ENCODE measurements around the gene EDIL3. TPM values are rescaled to one million over a fixed set of nuclear protein-coding genes. Genes with fewer than 3 reads are reported as not detected.

EDIL3 gene
- total and polyA plus RNA-seq, 9 of the 15 experiments (the other 6 are each of a cell fraction or from before 2014, with no cell fraction given): 0.09 TPM; not detected in 8

DNA sequence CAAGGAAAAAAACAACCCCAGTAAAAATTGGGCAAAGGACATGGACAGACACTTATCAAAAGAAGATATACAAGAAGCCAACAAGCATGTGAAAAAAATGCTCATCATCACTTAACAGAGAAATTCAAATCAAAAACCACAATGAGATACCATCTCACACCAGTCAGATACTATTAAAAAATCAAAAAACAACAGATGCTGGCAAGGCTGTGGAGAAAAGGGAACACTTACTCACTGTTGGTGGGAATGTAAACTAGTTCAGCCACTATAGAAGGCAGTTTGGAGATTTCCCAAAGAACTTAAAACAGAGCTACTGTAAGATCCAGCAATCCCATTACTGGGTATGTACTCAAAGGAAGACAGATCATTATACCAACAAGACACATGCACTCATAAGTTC, 157.4 kb downstream of the EDIL3 start:
- H3K36me3 ChIP-seq (ENCODE audit: control insufficient read depth, insufficient read depth, low read length): no peaks in the 10 kb centered on the region
- in situ Hi-C loops (cut with MboI) (no loop called here), intact Hi-C loops (cut with micrococcal nuclease) (no loop called here)
- ATAC-seq (no peak), DNase-seq (ENCODE audit: extremely low read depth in 1 of 4, low spot score in 3 of 4) (no peak), FAIRE-seq (no peak)
- H3K79me2 ChIP-seq (ENCODE audit: control insufficient read depth, insufficient read depth, low read length): no peaks in the 10 kb centered on the region
- ChIA-PET POLR2A (no interaction called here), CTCF (ENCODE audit: low intra/inter-chr PET ratio) (no interaction called here)
- no peak for TF ChIP-seq TBL1XR1 (IDR thresholded peaks at IDR 0.05; ENCODE audit: low read length in 2 of 2)
- TF ChIP-seq MAZ (CRISPR knock-in tag; conservative IDR thresholded peaks at IDR 0.05 in 1 of 2, IDR thresholded peaks at IDR 0.05 in 1 of 2): no peak
- no peak for TF ChIP-seq ZNF780A (CRISPR knock-in tag; IDR thresholded peaks at IDR 0.05)
- TF ChIP-seq BHLHE40 (IDR thresholded peaks at IDR 0.05; ENCODE audit: low read length): no peak
- no peak for TF ChIP-seq KDM1A (IDR thresholded peaks at IDR 0.05)
- TF ChIP-seq TFAM (CRISPR knock-in tag; conservative IDR thresholded peaks at IDR 0.05): no peak
- TF ChIP-seq HIVEP1 (CRISPR knock-in tag; IDR thresholded peaks at IDR 0.05): no peak
- TF ChIP-seq NFE2L1 (tag; IDR thresholded peaks at IDR 0.05; ENCODE audit: borderline replicate concordance, low read depth): no peak
- H4K20me1 ChIP-seq (replicated peaks; ENCODE audit: control insufficient read depth, insufficient read depth, low read length): no peaks in the 10 kb centered on the region
- H3K9ac ChIP-seq (ENCODE audit: insufficient read depth in 1 of 2, low read depth in 2 of 2, low read length in 2 of 2): no peak overlapping the region
- no peak overlapping the region for H3K4me2 ChIP-seq (ENCODE audit: insufficient read depth, low read length)
- H2AFZ ChIP-seq (ENCODE audit: low read depth, low read length): no peak overlapping the region
- no peaks in the 10 kb centered on the region for H3K4me1 ChIP-seq (replicated peaks in 1 of 2; ENCODE audit: control insufficient read depth in 2 of 2, insufficient read depth in 2 of 2, low read length in 2 of 2)
- no peaks in the 10 kb centered on the region for H3K9me3 ChIP-seq (replicated peaks; ENCODE audit: control insufficient read depth, insufficient read depth, low read depth, low read length)
- H3K4me3 ChIP-seq: no peak overlapping the region
- no peaks in the 10 kb centered on the region for H3K9me1 ChIP-seq (ENCODE audit: control insufficient read depth, insufficient read depth, low read length)
- no TSS peak for BruUV-seq (replicated peaks)
- no peak overlapping the region for H3K27ac ChIP-seq (ENCODE audit: extremely low read depth, low read depth, low read length)
- no peaks in the 10 kb centered on the region for H3K27me3 ChIP-seq (ENCODE audit: control insufficient read depth in 2 of 2, insufficient read depth in 2 of 2, low read length in 2 of 2)

DNA sequence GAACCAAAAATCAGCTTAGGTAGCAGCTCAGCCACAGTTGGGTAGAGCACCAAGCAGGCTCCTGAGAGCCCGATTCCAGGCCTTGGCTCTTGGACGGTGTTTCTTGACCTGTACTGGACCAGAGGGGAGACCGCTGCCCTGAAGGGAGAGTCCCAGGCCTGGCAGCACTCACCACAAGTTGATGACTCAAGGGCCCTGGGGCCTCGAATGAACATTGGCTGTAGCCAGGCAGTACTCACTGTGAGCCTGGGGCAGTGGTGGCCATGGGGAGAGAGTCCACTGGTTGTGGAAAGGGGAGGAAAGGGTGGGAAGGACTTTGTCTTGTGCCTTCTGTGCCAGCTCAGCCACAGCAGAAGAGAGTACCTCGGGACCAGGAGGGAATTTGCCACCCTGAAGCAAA, 166.1 kb downstream of the EDIL3 start:
- H3K27me3 ChIP-seq (ENCODE audit: control insufficient read depth in 2 of 2, insufficient read depth in 2 of 2, low read length in 2 of 2): no peaks in the 10 kb centered on the region
- 0% methylated on average over 5 of the region's 5 CpGs for WGBS (ENCODE audit: insufficient coverage, low coverage, missing lambda C conversion rate)
- H4K20me1 ChIP-seq (replicated peaks; ENCODE audit: control insufficient read depth, insufficient read depth, low read length): no peaks in the 10 kb centered on the region
- no peaks in the 10 kb centered on the region for H3K9me3 ChIP-seq (replicated peaks; ENCODE audit: control insufficient read depth, insufficient read depth, low read depth, low read length)
- H3K9ac ChIP-seq (ENCODE audit: insufficient read depth in 1 of 2, low read depth in 2 of 2, low read length in 2 of 2): no peak overlapping the region
- no peaks in the 10 kb centered on the region for H3K4me1 ChIP-seq (replicated peaks in 1 of 2; ENCODE audit: control insufficient read depth in 2 of 2, insufficient read depth in 2 of 2, low read length in 2 of 2)
- ChIA-PET CTCF (ENCODE audit: low intra/inter-chr PET ratio) (no interaction called here), POLR2A (no interaction called here)
- H3K36me3 ChIP-seq (ENCODE audit: control insufficient read depth, insufficient read depth, low read length): no peaks in the 10 kb centered on the region
- intact Hi-C loops (cut with micrococcal nuclease) (no loop called here), in situ Hi-C loops (cut with MboI) (no loop called here)
- no TSS peak for BruUV-seq (replicated peaks)
- no peaks in the 10 kb centered on the region for H3K9me1 ChIP-seq (ENCODE audit: control insufficient read depth, insufficient read depth, low read length)
- no peak for ATAC-seq
- no peak overlapping the region for H3K4me3 ChIP-seq
- FAIRE-seq: no peak
- H3K79me2 ChIP-seq (ENCODE audit: control insufficient read depth, insufficient read depth, low read length): no peaks in the 10 kb centered on the region
- DNase-seq (ENCODE audit: extremely low read depth in 1 of 4, low spot score in 3 of 4): no peak
- H2AFZ ChIP-seq (ENCODE audit: low read depth, low read length): no peak overlapping the region
- H3K4me2 ChIP-seq (ENCODE audit: insufficient read depth, low read length): no peak overlapping the region
- H3K27ac ChIP-seq (ENCODE audit: extremely low read depth, low read depth, low read length): no peak overlapping the region
- no peak for TF ChIP-seq XRCC3 (IDR thresholded peaks at IDR 0.05)
- no peak for TF ChIP-seq GABPB1 (CRISPR knock-in tag; IDR thresholded peaks at IDR 0.05)
- TF ChIP-seq FUS (optimal IDR thresholded peaks at IDR 0.05; ENCODE audit: low read depth, low read length): no peak
- no peak for TF ChIP-seq CXXC5 (CRISPR knock-in tag; IDR thresholded peaks at IDR 0.05)
- TF ChIP-seq, protein P1, sequence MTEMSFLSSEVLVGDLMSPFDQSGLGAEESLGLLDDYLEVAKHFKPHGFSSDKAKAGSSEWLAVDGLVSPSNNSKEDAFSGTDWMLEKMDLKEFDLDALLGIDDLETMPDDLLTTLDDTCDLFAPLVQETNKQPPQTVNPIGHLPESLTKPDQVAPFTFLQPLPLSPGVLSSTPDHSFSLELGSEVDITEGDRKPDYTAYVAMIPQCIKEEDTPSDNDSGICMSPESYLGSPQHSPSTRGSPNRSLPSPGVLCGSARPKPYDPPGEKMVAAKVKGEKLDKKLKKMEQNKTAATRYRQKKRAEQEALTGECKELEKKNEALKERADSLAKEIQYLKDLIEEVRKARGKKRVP (CRISPR knock-in tag; IDR thresholded peaks at IDR 0.05): no peak
- no peak for TF ChIP-seq ZNF263 (CRISPR knock-in tag; IDR thresholded peaks at IDR 0.05; ENCODE audit: borderline replicate concordance)
- TF ChIP-seq, protein P2, sequence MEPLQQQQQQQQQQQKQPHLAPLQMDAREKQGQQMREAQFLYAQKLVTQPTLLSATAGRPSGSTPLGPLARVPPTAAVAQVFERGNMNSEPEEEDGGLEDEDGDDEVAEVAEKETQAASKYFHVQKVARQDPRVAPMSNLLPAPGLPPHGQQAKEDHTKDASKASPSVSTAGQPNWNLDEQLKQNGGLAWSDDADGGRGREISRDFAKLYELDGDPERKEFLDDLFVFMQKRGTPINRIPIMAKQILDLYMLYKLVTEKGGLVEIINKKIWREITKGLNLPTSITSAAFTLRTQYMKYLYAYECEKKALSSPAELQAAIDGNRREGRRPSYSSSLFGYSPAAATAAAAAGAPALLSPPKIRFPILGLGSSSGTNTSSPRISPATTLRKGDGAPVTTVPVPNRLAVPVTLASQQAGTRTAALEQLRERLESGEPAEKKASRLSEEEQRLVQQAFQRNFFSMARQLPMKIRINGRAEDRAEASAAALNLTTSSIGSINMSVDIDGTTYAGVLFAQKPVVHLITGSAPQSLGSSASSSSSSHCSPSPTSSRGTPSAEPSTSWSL (CRISPR knock-in tag; IDR thresholded peaks at IDR 0.05; ENCODE audit: borderline replicate concordance): no peak

All from K562 (cell line).